HFFc6 (cell line): ENCODE results near the gene ATP8B2. TPM values are rescaled to one million over a fixed set of nuclear protein-coding genes. Genes with fewer than 3 reads are reported as not detected.

Experiments used
- DNase-seq: peaks from one replicate; pipeline ENCODE4 v3.0.0-alpha.2; 2018
- H3K27ac Mint-ChIP-seq: 2 replicates; pipeline ENCODE4 v1.8.0; 2020; ENCODE audit warnings: mild to moderate bottlenecking, mixed read lengths
- H3K27me3 Mint-ChIP-seq: 2 replicates; pipeline ENCODE4 v1.8.0; 2021; ENCODE audit warnings: mild to moderate bottlenecking, moderate library complexity, mixed read lengths; ENCODE audit not compliant: insufficient read depth
- H3K36me3 Mint-ChIP-seq: 2 replicates; pipeline ENCODE4 v1.8.0; 2021; ENCODE audit warnings: low read depth, mixed read lengths
- H3K4me1 Mint-ChIP-seq: 2 replicates; pipeline ENCODE4 v1.8.0; 2020; ENCODE audit warnings: low read depth, mixed read lengths
- H3K4me3 Mint-ChIP-seq: 2 replicates; pipeline ENCODE4 v1.8.0; 2020; ENCODE audit warnings: mild to moderate bottlenecking, moderate library complexity, mixed read lengths
- H3K9me3 Mint-ChIP-seq: 2 replicates; pipeline ENCODE4 v1.8.0; 2020; ENCODE audit warnings: mild to moderate bottlenecking, mixed read lengths
- total RNA-seq, 6 experiments: library from RNA; stranded (reverse); fragmentation: NEBNext Ultra II Directional; extraction: Animal tissue kit (Norgen Biotek cat#: 25700); gene quantifications; 2 replicates in 1 of 6; 3 replicates in 5 of 6; pipeline ENCODE4 v1.2.3, GENCODE V29; 2021
- TF ChIP-seq, protein P1 (sequence below): fragments of 200-600 bp; sonication (generic); IDR thresholded peaks from 2 replicates; pipeline ENCODE4 v1.5.0; 2021; ENCODE audit warnings: antibody characterized with exemption, mild to moderate bottlenecking

The ATP8B2 gene
- total RNA-seq, 6 experiments from 2014 or later: 91.3 to 119 (median 107) TPM

- Mint-ChIP-seq H3K36me3 (peaks cover 23% of the 10 kb centered on the region), H3K4me1 (peaks cover 43% of the 10 kb centered on the region), H3K9me3 (no peaks in the 10 kb centered on the region), H3K27me3 (no peaks in the 10 kb centered on the region; the same call in 1 of the 2 replicates), H3K4me3 (peak overlapping the region; percentile 80), H3K27ac (peak overlapping the region; percentile 98)
- peak; percentile 61 for DNase-seq
- TF ChIP-seq, protein P1, sequence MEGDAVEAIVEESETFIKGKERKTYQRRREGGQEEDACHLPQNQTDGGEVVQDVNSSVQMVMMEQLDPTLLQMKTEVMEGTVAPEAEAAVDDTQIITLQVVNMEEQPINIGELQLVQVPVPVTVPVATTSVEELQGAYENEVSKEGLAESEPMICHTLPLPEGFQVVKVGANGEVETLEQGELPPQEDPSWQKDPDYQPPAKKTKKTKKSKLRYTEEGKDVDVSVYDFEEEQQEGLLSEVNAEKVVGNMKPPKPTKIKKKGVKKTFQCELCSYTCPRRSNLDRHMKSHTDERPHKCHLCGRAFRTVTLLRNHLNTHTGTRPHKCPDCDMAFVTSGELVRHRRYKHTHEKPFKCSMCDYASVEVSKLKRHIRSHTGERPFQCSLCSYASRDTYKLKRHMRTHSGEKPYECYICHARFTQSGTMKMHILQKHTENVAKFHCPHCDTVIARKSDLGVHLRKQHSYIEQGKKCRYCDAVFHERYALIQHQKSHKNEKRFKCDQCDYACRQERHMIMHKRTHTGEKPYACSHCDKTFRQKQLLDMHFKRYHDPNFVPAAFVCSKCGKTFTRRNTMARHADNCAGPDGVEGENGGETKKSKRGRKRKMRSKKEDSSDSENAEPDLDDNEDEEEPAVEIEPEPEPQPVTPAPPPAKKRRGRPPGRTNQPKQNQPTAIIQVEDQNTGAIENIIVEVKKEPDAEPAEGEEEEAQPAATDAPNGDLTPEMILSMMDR: no peak
These were observed 3.2 kb downstream of the ATP8B2 start for GRCh38 chr1:154328318-154329151.

DNA sequence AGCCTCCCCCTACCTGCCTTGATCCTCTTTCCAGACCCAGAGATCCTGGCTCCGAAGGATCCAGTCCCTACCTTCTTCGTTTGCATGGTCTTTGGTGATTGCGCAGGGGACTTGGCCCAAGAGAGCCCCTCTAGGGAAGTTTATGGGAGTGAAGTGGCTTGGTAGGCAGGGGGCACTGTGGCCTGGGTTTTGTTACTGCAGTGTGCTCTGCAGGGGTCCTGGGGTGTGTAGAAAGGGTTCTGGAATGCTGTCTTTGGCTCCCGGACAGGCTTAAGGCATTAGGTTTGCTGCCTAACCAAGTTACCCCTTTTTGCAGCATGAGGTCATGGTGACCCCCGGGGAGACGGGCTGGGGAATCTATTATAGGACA is 3.8 kb downstream of the ATP8B2 start:
- H3K27ac Mint-ChIP-seq: peak overlapping the region; percentile 53
- H3K9me3 Mint-ChIP-seq: no peaks in the 10 kb centered on the region
- TF ChIP-seq, protein P1: peak; percentile 66; the same call in 1 of the 2 replicates
- no peak for DNase-seq
- peaks cover 26% of the 10 kb centered on the region for H3K36me3 Mint-ChIP-seq
- H3K4me3 Mint-ChIP-seq: peak overlapping the region; percentile 75
- H3K4me1 Mint-ChIP-seq: peaks cover 49% of the 10 kb centered on the region
- no peaks in the 10 kb centered on the region; the same call in 1 of the 2 replicates for H3K27me3 Mint-ChIP-seq

GRCh38 chr1:154329551-154330131 is 4.3 kb downstream of the ATP8B2 start:
- H3K9me3 Mint-ChIP-seq: no peaks in the 10 kb centered on the region
- H3K27me3 Mint-ChIP-seq: no peaks in the 10 kb centered on the region; the same call in 1 of the 2 replicates
- peaks cover 54% of the 10 kb centered on the region for H3K4me1 Mint-ChIP-seq
- no peak for DNase-seq
- peaks cover 26% of the 10 kb centered on the region for H3K36me3 Mint-ChIP-seq
- peak overlapping the region; percentile 53 for H3K27ac Mint-ChIP-seq
- TF ChIP-seq, protein P1: no peak
- H3K4me3 Mint-ChIP-seq: peak overlapping the region; percentile 75

- DNase-seq: no peak
- Mint-ChIP-seq H3K9me3 (no peaks in the 10 kb centered on the region), H3K36me3 (peaks cover 26% of the 10 kb centered on the region), H3K4me1 (peaks cover 60% of the 10 kb centered on the region), H3K27ac (0 out of 2 replicates have a peak overlapping the region, but pooled peaks have one; percentile 12), H3K4me3 (no peak overlapping the region), H3K27me3 (peaks cover 3% of the 10 kb centered on the region; the same call in 1 of the 2 replicates)
- TF ChIP-seq, protein P1: no peak
These were observed 5.3 kb downstream of the ATP8B2 start for GRCh38 chr1:154330669-154331068.

- Mint-ChIP-seq H3K36me3 (peaks cover 44% of the 10 kb centered on the region), H3K4me3 (peak overlapping the region; percentile 49; the same call in 1 of the 2 replicates)
- TF ChIP-seq, protein P1: no peak
These were observed 9.0 kb downstream of the ATP8B2 start for GRCh38 chr1:154334079-154335024.

More at GRCh38 chr1:154334079-154335024, 9.0 kb downstream of the ATP8B2 start:
- Mint-ChIP-seq H3K27me3 (peaks cover 3% of the 10 kb centered on the region; the same call in 1 of the 2 replicates), H3K27ac (peak overlapping the region; percentile 87), H3K9me3 (no peaks in the 10 kb centered on the region), H3K4me1 (peaks cover 34% of the 10 kb centered on the region)
- DNase-seq: peak; percentile 53
